Panc1 (cell line): Measurements from ENCODE around the gene PGGHG. TPM values are rescaled to one million over a fixed set of nuclear protein-coding genes. Genes with fewer than 3 reads are reported as not detected.

ENCODE experiments used
- ATAC-seq: fragments of 200-7000 bp; cut with Tn5 transposase; 2 replicates; pipeline ENCODE4 v1.9.1; 2020; ENCODE audit warnings: mild to moderate bottlenecking, moderate library complexity
- BruUV-seq: library from RNA; stranded (reverse); fragments of 400-500 nt; replicated peaks from 2 replicates; lab custom pipeline; 2021; lab: Mats Ljungman, UMichigan
- CTCF ChIA-PET: fragments of 300-600 bp; sonication (Branson Sonifier 250); formaldehyde crosslinking; loops from one replicate; lab custom pipeline; 2022; ENCODE audit warnings: antibody characterized with exemption; lab: Charles Lee
- POLR2A ChIA-PET: fragments of 300-600 bp; sonication (Branson Sonifier 250); formaldehyde crosslinking; loops from one replicate; lab custom pipeline; 2022; ENCODE audit warnings: antibody characterized with exemption; lab: Charles Lee
- DNase-seq: peaks from one replicate; pipeline ENCODE4 v3.0.0-alpha.2; 2010; ENCODE audit warnings: low read depth, low spot score
- H3K27ac ChIP-seq: 2 replicates; pipeline ENCODE4 v1.5.1; 2011; ENCODE audit warnings: mild to moderate bottlenecking, low read length, inconsistent platforms
- H3K27me3 ChIP-seq: fragments of 200-500 bp; sonication (Bioruptor generic); 2 replicates; pipeline ENCODE4 v1.6.0; 2014; ENCODE audit warnings: low read length, inconsistent platforms; ENCODE audit not compliant: control insufficient read depth, insufficient read depth
- H3K36me3 ChIP-seq: fragments of 200-500 bp; sonication (Bioruptor generic); 2 replicates; pipeline ENCODE4 v1.5.1; 2014; ENCODE audit warnings: inconsistent platforms, mild to moderate bottlenecking, low read length, moderate library complexity; ENCODE audit not compliant: control insufficient read depth, insufficient read depth
- H3K4me1 ChIP-seq: 2 replicates; pipeline ENCODE4 v1.5.1; 2011; ENCODE audit warnings: inconsistent platforms, mild to moderate bottlenecking, low read length, moderate library complexity; ENCODE audit not compliant: control insufficient read depth, insufficient read depth
- H3K4me3 ChIP-seq, 2 experiments: 2 replicates each; pipeline ENCODE4 v1.5.1; 2011 to 2012; ENCODE audit warnings: low read depth in 2 of 2, low read length in 2 of 2, mild to moderate bottlenecking in 2 of 2, inconsistent platforms in 1 of 2, moderate library complexity in 1 of 2
- H3K9me3 ChIP-seq: fragments of 200-500 bp; sonication (Bioruptor generic); 2 replicates; pipeline ENCODE4 v1.5.1; 2014; ENCODE audit warnings: low read depth, mild to moderate bottlenecking, inconsistent platforms, low read length, moderate library complexity; ENCODE audit not compliant: control insufficient read depth, insufficient read depth
- CTCF ChIP-seq: fragments of 450-650 bp; IDR thresholded peaks from 2 replicates; pipeline ENCODE4 v1.5.1; 2017; ENCODE audit warnings: mild to moderate bottlenecking
- POLR2AphosphoS5 ChIP-seq: IDR thresholded peaks from 2 replicates; pipeline ENCODE4 v1.6.1; 2012; ENCODE audit warnings: mild to moderate bottlenecking, low read depth, low read length, moderate library complexity
- SIN3A ChIP-seq: IDR thresholded peaks from 2 replicates; pipeline ENCODE4 v1.6.1; 2012; ENCODE audit warnings: low read depth, mild to moderate bottlenecking, low read length, moderate library complexity, borderline replicate concordance; ENCODE audit not compliant: insufficient read depth
- TCF7L2 ChIP-seq: IDR thresholded peaks from 2 replicates; pipeline ENCODE4 v1.6.1; 2011; ENCODE audit warnings: mild to moderate bottlenecking, low read depth, low read length, inconsistent platforms
- in situ Hi-C: cut with HindIII; loops from 2 replicates; pipeline ENCODE4 v1.10.0; 2016; ENCODE audit warnings: low sequenced_read_pairs, low pct_unique_long_range_greater_than_20kb
- intact Hi-C: fragments of 100-400 bp; cut with micrococcal nuclease; formaldehyde crosslinking; loops from one replicate; pipeline ENCODE4 v1.10.0; 2022; ENCODE audit not compliant: unreplicated experiment
- total RNA-seq: library from RNA; stranded (reverse); gene quantifications from one replicate; pipeline ENCODE4 v1.2.1, GENCODE V29; 2021; ENCODE audit not compliant: unreplicated experiment
- TF ChIP-seq, protein P1 (sequence below), 2 experiments: IDR thresholded peaks; 2 replicates each; pipeline ENCODE4 v1.6.1; 2011 to 2012; ENCODE audit warnings: low read depth in 2 of 2, control low read depth in 1 of 2, low read length in 1 of 2, mild to moderate bottlenecking in 1 of 2, moderate library complexity in 1 of 2; ENCODE audit not compliant: insufficient read depth in 1 of 2

Gene PGGHG
- total RNA-seq, 1 experiment from 2014 or later = 115 TPM

GRCh38 chr11:292211-293121, 3.5 kb downstream of the PGGHG start:
- Histone ChIP-seq H3K4me3 (no peak overlapping the region), H3K36me3 (no peaks in the 10 kb centered on the region), H3K9me3 (no peaks in the 10 kb centered on the region), H3K4me1 (peaks cover 39% of the 10 kb centered on the region), H3K27me3 (no peaks in the 10 kb centered on the region), H3K27ac (no peak overlapping the region)
- POLR2A ChIA-PET = no interaction called here
- in situ Hi-C loops (no loop called here), intact Hi-C loops (no loop called here)
- DNase-seq (no peak), ATAC-seq (no peak)
- BruUV-seq = no TSS peak
- no peak for TF ChIP-seq SIN3A
- no peak for TF ChIP-seq CTCF
- TF ChIP-seq, protein P1, sequence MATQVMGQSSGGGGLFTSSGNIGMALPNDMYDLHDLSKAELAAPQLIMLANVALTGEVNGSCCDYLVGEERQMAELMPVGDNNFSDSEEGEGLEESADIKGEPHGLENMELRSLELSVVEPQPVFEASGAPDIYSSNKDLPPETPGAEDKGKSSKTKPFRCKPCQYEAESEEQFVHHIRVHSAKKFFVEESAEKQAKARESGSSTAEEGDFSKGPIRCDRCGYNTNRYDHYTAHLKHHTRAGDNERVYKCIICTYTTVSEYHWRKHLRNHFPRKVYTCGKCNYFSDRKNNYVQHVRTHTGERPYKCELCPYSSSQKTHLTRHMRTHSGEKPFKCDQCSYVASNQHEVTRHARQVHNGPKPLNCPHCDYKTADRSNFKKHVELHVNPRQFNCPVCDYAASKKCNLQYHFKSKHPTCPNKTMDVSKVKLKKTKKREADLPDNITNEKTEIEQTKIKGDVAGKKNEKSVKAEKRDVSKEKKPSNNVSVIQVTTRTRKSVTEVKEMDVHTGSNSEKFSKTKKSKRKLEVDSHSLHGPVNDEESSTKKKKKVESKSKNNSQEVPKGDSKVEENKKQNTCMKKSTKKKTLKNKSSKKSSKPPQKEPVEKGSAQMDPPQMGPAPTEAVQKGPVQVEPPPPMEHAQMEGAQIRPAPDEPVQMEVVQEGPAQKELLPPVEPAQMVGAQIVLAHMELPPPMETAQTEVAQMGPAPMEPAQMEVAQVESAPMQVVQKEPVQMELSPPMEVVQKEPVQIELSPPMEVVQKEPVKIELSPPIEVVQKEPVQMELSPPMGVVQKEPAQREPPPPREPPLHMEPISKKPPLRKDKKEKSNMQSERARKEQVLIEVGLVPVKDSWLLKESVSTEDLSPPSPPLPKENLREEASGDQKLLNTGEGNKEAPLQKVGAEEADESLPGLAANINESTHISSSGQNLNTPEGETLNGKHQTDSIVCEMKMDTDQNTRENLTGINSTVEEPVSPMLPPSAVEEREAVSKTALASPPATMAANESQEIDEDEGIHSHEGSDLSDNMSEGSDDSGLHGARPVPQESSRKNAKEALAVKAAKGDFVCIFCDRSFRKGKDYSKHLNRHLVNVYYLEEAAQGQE (IDR thresholded peaks at IDR 0.05; ENCODE audit: insufficient read depth in 1 of 2, low read depth in 2 of 2, low read length in 1 of 2) = no peak
- no peak for TF ChIP-seq TCF7L2
- no peak for TF ChIP-seq POLR2AphosphoS5
- CTCF ChIA-PET = no interaction called here

DNA sequence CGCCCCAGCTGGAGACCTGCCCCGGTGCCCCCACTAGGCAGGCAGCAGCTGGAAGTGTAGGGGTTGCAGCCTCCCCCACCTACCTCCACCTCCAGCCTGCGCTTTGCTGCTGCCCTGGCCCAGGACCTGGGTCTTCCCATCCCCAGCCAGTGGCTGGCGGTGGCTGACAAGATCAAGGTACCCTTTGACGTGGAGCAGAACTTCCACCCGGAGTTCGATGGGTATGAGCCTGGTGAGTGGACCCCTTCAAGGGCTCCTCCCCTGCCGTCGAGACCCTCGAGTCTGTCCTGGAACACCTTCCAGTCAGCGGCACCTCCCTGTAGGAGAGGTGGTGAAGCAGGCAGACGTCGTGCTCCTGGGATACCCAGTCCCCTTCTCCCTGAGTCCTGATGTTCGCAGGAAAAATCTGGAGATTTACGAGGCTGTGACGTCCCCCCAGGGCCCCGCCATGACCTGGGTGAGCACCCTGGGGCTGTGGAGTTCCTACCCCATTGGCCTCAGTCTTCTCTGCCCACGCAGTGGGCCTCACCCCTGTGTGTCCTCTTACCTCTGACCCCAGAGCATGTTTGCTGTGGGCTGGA, 4.4 kb downstream of the PGGHG start:
- Histone ChIP-seq H3K27me3 (no peaks in the 10 kb centered on the region), H3K4me3 (no peak overlapping the region), H3K4me1 (peaks cover 40% of the 10 kb centered on the region), H3K36me3 (no peaks in the 10 kb centered on the region), H3K9me3 (no peaks in the 10 kb centered on the region), H3K27ac (no peak overlapping the region)
- BruUV-seq = no TSS peak
- DNase-seq (no peak), ATAC-seq (no peak)
- intact Hi-C loops (no loop called here), in situ Hi-C loops (no loop called here)
- ChIA-PET CTCF (no interaction called here), POLR2A (no interaction called here)
- no peak for TF ChIP-seq SIN3A
- no peak for TF ChIP-seq CTCF
- no peak for TF ChIP-seq TCF7L2
